Endothelial cell of hepatic sinusoid (primary cell): ENCODE data around the gene GNAZ.
"Not testable (repeated sequence)": the region's sequence is repeated elsewhere in the genome, so short reads cannot be mapped to it uniquely, and the experiment has no call there.

Experiments used
- in situ Hi-C: cut with HindIII; loops from 2 replicates; pipeline ENCODE4 v1.10.0; 2017; ENCODE audit warnings: low sequenced_read_pairs

GNAZ gene

GRCh38 chr22:23129149-23129548 lies 58.8 kb downstream of the GNAZ start:
- in situ Hi-C loops = no loop called here

GRCh38 chr22:23130697-23131096 lies 60.4 kb downstream of the GNAZ start:
- in situ Hi-C loops = no loop called here

- in situ Hi-C loops = no loop called here
Measured at GRCh38 chr22:23131931-23132330, 61.6 kb downstream of the GNAZ start.

- in situ Hi-C loops = no loop called here
Measured at GRCh38 chr22:23132376-23133091, 62.2 kb downstream of the GNAZ start.

GRCh38 chr22:23133922-23134321 lies 63.6 kb downstream of the GNAZ start:
- in situ Hi-C loops = no loop called here

- in situ Hi-C loops = not testable (repeated sequence)
Measured at GRCh38 chr22:23136991-23137390, 66.7 kb downstream of the GNAZ start.

GRCh38 chr22:23137468-23137867 lies 67.1 kb downstream of the GNAZ start:
- in situ Hi-C loops = no loop called here

GRCh38 chr22:23137905-23138561 lies 67.7 kb downstream of the GNAZ start:
- in situ Hi-C loops = no loop called here

- in situ Hi-C loops = no loop called here
Measured at GRCh38 chr22:23138584-23139435, 68.5 kb downstream of the GNAZ start.

GRCh38 chr22:23140385-23140784 lies 70.1 kb downstream of the GNAZ start:
- in situ Hi-C loops = no loop called here

- in situ Hi-C loops = no loop called here
Measured at GRCh38 chr22:23142546-23143105, 72.3 kb downstream of the GNAZ start.

GRCh38 chr22:23143119-23143518 lies 72.8 kb downstream of the GNAZ start:
- in situ Hi-C loops = no loop called here

- in situ Hi-C loops = no loop called here
Measured at GRCh38 chr22:23144432-23144831, 74.1 kb downstream of the GNAZ start.

- in situ Hi-C loops = no loop called here
Measured at GRCh38 chr22:23144932-23145877, 74.9 kb downstream of the GNAZ start, which contains the start of gene RAB36. Gene RAB36, plus strand, starts transcription at chr22:23145477. Its CDS starts 1,140 bp downstream, at chr22:23146617.

GRCh38 chr22:23145878-23146470 lies 75.7 kb downstream of the GNAZ start:
- in situ Hi-C loops = no loop called here

- in situ Hi-C loops = no loop called here
Measured at GRCh38 chr22:23146478-23147205, 76.3 kb downstream of the GNAZ start.

GRCh38 chr22:23147617-23148387 lies 77.5 kb downstream of the GNAZ start:
- in situ Hi-C loops = no loop called here

- in situ Hi-C loops = no loop called here
Measured at GRCh38 chr22:23149743-23150238, 79.5 kb downstream of the GNAZ start.
